Left kidney (tissue), 2 donors: ENCODE measurements around the gene SLC39A7. TPM values are rescaled to one million over a fixed set of nuclear protein-coding genes. Genes with fewer than 3 reads are reported as not detected.

Experiments used
- DNase-seq: peaks from one replicate; pipeline ENCODE4 v3.0.0-alpha.2; 2013
- polyA plus RNA-seq: library from polyadenylated mRNA; unstranded; fragments of 120-200 nt; gene quantifications from one replicate; pipeline ENCODE4 v1.2.1, GENCODE V29; 2013; ENCODE audit not compliant: insufficient read length

Gene SLC39A7
- polyA plus RNA-seq, 1 donor: 115 TPM

- no peak for DNase-seq
Measured at GRCh38 chr6:33169291-33170175, 31.1 kb upstream of the SLC39A7 start.

- no peak for DNase-seq
Measured at GRCh38 chr6:33170176-33171015, 30.3 kb upstream of the SLC39A7 start.

GRCh38 chr6:33171016-33171879, 29.4 kb upstream of the SLC39A7 start:
- DNase-seq: no peak

- DNase-seq: no peak
Measured at GRCh38 chr6:33171880-33172687, 28.6 kb upstream of the SLC39A7 start.

- DNase-seq: no peak
Measured at GRCh38 chr6:33172688-33173534, 27.8 kb upstream of the SLC39A7 start.

- no peak for DNase-seq
Measured at GRCh38 chr6:33173535-33174180, 27.0 kb upstream of the SLC39A7 start.

- DNase-seq: no peak
Measured at GRCh38 chr6:33174784-33175183, 25.9 kb upstream of the SLC39A7 start.

GRCh38 chr6:33175436-33176069, 25.1 kb upstream of the SLC39A7 start:
- DNase-seq: no peak

- no peak for DNase-seq
Measured at GRCh38 chr6:33176906-33177305, 23.8 kb upstream of the SLC39A7 start.

GRCh38 chr6:33177552-33178446, 22.9 kb upstream of the SLC39A7 start:
- no peak for DNase-seq

- DNase-seq: no peak
Measured at GRCh38 chr6:33178755-33179475, 21.8 kb upstream of the SLC39A7 start.

GRCh38 chr6:33181141-33181540, 19.5 kb upstream of the SLC39A7 start:
- no peak for DNase-seq

GRCh38 chr6:33183071-33183683, 17.5 kb upstream of the SLC39A7 start:
- no peak for DNase-seq

GRCh38 chr6:33185190-33185589, 15.5 kb upstream of the SLC39A7 start:
- DNase-seq: no peak

- DNase-seq: no peak
Measured at GRCh38 chr6:33185654-33186187, 14.9 kb upstream of the SLC39A7 start.

- no peak for DNase-seq
Measured at GRCh38 chr6:33187809-33188208, 12.9 kb upstream of the SLC39A7 start.

GRCh38 chr6:33189164-33189563, 11.5 kb upstream of the SLC39A7 start:
- no peak for DNase-seq
